ENCODE results near the gene BSDC1. TPM values are rescaled to one million over a fixed set of nuclear protein-coding genes. Genes with fewer than 3 reads are reported as not detected.
"Not testable (repeated sequence)": the region's sequence is repeated elsewhere in the genome, so short reads cannot be mapped to it uniquely, and the experiment has no call there.

BSDC1 gene
- total RNA-seq, 1 experiment from 2014 or later: 91.7 TPM

DNA sequence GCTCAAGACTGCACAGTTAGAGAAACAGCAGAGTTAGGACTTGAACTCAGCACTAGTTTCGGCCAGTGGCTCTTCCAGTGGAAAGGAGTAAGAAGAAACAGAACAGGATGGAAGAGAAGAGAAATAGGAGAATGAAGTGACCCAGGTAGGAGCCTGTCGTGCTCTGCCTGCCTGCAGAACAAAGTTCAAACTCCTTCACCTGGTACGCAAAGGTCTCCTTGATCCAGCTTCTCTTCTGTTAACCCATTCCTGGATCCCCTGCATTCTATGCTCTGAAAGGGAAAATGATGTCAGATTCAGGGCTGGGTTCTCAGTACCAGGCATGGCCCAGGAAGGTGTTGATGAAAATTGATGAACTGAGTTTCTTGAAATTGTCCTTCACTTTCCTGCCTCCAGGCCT is 35.8 kb downstream of the BSDC1 start:
- no peak for DNase-seq (ENCODE audit: low read depth)

DNA sequence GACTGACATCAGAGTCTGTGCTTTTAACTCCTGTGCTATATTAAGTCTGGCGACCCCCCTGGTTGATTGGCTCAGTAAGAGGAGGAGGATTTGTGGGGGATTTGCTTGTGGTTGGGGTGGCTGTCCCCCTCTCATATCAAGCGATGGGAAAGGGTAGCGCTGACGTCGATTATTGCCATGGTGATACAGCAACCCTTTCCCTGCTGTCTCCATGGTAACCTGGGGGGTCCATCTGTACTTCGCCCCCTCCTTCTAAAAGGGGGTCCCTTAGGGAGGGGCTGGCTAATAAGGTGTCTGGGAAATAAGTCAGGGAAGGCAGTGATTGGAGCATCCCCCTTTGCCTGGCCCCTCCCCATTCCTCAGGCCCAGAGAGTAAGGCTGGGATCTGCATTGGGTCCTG is 36.6 kb downstream of the BSDC1 start:
- DNase-seq (ENCODE audit: low read depth): no peak

DNA sequence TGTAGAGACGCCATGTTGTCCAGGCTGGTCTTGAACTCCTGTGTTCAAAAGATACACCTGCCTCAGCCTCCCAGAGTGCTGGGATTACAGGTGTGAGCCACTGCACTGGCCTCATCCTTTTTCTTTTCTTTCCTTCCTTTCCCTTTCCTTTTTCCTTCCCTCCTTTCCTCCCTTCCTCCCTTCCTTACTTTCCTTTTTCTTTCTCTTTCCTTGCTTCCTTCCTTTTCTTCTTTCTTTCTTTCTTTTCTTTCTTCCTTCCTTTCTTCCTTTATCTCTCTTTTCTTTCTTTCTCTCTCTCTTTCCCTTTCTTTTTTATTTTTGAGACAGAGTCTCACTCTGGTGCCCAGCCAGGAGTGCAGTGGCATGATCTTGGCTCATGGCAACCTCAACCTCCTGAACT is 37.8 kb downstream of the BSDC1 start:
- no peak for DNase-seq (ENCODE audit: low read depth)

DNA sequence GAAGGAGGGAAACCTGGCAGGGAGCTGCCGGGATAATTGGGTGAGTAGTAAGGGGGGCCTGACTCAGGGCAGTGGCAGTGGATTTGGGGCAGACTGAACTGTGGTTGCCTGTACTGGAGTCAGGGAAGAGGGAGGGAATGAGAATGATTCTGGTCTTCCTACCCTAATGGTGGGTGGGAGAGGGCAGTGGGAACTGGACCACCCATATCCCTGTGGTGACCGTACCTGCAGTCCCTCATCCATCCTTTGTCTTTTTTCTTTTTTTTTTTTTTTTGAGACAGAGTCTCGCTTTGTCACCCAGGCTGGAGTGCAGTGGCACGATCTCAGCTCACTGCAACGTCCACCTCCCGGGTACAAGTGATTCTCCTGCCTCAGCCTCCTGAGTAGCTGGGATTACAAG is 38.5 kb downstream of the BSDC1 start:
- not testable (repeated sequence) for DNase-seq (ENCODE audit: low read depth)

DNA sequence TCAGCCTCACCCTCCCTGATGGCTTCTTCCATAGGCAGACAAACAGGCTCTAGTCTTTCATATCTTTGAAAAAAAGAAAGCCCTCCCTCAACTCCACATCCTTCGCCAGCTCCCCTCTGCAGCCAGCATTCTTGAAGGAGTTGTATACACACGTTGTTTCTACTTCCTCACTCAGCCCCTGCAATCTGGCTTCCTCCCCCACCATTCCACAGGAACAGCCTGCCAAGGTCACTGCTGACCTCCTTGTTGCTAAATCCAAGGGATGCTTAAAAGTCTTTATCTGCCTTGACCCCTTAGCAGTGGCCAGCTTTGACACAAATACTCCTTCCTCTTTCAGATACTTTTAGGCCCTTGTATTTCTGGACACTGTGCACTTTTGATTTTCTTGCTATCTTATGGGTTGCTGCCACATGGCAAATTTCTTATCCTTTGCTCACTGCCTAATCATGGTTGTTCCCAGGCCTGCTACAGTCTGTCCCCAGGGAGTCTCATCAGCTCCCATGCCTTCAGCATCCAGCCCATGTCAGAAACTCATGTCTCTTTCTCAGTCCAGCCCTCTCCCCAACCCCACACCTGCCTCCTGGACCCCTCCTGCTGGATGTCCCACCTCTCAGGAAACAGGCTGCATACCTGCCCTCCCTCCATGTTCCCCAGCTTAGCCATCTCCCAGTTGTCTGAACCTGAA is 40.2 kb downstream of the BSDC1 start:
- no peak for DNase-seq (ENCODE audit: low read depth)

DNA sequence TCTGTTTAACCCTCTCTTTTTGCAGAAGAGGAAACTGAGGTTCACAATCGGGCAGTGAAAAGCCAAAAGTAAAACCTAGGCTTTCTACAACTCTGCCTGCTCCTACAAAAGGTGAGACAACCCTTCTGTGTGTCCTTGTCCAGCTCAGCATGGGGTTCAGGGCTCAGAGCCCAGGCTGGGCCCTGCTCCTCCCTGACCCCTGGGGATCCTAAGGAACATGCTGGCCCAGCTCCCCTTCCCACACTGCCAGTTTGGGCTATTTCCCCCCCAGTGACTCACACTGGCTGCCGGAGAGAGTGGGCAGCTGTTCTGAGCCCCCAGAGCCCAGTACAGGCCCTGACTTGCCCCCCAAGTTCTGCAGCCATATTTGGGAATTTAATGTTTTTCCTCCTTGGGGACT is 40.8 kb downstream of the BSDC1 start:
- no peak for DNase-seq (ENCODE audit: low read depth)

DNA sequence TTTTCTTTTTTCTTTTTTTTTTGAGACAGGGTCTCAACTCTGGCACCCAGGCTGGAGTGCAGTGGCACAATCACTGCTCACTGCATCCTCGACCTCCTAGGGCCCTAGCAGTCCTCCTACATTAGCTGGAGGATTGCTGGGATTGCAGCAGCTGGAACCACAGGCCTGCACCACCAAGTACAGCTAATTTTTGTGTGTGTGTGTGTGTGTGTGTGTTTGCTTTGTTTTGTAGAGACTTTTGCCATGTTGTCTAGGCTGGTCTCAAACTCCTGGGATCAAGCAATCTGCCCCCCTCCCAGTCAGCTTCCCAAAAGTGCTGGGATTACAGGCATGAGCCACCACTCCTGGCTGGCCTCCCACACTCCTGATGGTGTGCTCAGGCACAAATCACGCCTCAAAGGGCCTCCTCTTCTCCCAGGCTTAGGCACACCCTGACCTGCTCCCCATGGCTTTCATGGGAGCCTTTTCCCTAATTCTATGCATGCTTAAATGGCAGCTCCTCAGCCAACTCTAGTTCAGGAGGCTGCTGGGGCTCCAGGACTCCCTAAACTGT is 41.3 kb downstream of the BSDC1 start:
- no peak for DNase-seq (ENCODE audit: low read depth)

DNA sequence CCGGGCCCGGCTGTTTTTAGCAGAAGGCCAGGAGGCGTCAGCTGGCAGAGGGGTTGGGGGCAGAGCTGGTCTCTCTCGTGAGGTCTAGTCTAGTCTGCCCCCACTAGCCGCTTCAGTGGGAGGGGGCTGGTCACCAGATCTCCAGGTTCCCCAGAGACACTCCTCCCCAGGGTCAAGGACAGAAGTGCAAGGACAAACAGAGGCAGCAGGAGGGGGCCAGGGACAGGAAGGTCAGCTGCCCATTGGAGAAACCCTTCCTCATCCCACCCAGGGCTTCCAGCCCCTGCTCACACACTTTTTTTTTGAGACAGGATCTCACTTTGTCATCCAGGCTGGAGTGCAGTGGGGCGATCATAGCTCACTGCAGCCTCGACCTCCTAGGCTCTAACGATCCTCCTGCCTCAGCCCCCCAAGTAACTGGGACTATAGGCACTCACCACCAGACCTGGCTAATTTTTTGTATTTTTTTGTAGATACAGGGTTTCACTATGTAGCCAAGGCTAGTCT is 41.9 kb downstream of the BSDC1 start:
- DNase-seq (ENCODE audit: low read depth): no peak

DNA sequence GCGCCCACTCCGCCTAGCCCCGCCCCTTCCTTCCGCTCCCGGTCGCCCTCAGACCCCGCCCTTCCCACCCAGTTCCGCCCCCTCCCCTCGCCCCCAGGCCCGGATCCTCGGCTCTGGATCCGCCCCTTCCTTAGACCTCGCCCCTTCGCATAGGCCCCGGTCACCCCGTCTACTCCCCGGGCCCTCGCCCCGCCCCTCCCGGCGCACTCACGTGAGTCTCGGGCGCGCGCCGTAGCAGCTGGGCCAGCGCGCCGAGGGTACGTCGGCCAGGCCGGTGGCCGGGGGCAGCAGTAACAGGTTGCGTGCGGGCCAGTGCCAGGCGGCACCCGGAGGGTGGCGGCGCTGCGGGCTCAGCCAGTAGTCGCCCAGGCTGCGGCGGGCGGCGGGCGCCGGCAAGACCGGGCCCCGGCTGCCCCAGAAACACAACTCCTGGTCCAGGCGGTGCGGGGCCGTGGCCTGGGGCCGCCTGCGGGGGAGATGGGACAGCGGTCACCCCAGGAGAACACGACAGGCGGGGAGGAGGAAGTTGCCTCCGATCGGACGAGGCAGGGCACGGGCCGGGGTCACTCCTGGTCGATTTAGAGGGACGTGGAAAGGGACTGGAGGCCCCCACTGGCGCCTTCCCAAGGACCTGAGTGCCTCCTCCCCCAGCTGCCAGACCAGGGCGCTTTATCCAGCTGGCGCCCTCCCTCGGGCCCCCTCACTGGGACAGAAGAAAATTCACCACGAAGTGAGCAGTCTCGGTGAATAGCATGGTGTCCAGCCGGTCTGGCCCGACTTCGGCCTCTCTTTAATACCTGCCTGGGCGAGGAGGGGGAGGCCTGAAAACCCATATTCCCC is 42.6 kb downstream of the BSDC1 start:
- peak; percentile 90 for DNase-seq (ENCODE audit: low read depth)

DNA sequence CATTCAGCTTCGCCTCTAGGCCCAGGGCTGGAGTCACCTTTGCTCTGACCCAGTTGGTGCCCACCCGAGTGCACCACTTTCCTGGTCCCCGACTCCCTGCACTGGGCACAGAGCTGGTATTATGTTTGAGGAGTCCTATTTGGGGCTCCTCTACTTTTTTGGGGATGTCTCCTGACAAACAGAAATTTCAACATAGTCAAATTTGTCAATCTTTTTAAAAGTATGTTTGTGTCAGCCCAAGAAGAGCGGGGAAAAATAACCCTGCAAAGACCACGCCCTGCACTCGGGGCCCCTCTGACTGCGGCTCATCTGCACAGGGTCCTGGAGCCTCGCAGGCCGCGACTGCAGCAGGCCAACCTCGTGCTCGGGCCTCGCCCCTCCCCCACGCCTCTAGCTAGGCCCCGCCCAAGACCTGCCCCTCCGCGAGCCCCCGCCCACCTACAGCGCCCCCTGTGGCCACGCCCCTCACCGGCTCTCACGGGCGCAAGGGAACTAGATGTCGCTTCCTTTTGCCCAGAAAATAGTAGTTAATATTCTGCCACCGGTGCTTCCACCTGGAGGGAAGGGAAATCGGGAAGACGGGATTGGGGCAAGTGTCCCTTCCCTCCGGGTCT is 43.3 kb downstream of the BSDC1 start:
- no peak for DNase-seq (ENCODE audit: low read depth)

DNA sequence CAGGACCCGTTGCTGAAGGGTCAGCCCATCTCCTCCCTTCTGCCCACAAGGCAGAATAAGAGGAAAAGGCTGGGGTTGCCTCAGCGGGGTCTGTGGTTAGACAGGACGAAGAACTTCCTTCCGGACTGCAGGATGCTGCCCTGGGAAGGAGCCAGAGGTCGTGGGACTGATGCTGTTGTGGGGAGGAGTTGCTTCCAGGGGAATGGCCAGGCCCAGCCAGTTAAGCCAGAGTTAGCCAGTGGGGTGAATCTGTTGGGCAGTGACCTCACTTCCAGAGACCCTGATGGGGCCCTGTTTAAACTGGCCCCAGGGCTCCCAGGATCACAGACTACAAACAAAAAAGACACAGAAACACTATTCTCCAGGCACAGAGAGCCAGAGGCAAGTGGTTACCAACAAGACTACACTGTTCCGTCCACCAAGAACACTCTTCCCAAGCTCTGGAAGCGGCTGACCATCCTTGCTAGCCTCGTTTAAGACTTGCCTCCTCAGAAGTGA is 45.0 kb downstream of the BSDC1 start:
- DNase-seq (ENCODE audit: low read depth): peak; percentile 84

DNA sequence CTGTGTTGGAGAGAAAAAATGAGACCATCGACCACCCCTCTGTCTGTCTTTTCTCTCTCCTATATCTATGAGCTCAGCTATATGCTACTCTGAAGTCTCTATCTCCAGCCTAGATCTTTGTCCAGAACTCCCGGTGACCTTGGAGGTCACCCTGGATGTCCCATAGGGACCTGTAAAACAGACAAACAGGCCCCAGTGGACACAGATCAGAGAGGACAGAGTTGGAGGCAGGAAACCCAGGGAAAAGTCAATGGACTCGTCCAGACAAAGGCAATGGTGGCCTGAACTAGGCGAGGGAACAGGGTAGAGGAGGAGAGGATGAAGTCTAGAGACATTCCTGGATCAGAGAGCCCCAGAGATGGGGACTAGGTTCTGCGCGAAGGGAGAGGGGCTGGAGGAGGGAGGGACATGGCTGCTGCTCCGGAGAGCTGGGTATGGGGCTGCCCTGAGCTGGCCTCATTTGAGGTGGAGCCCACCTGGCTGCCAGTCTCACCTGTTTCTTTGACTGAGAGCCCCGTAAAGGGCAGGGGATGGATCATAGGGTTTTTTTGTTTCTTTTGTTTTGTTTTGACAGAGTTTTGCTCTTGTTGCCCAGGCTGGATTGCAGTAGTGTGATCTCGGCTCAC is 47.6 kb downstream of the BSDC1 start:
- DNase-seq (ENCODE audit: low read depth): no peak

DNA sequence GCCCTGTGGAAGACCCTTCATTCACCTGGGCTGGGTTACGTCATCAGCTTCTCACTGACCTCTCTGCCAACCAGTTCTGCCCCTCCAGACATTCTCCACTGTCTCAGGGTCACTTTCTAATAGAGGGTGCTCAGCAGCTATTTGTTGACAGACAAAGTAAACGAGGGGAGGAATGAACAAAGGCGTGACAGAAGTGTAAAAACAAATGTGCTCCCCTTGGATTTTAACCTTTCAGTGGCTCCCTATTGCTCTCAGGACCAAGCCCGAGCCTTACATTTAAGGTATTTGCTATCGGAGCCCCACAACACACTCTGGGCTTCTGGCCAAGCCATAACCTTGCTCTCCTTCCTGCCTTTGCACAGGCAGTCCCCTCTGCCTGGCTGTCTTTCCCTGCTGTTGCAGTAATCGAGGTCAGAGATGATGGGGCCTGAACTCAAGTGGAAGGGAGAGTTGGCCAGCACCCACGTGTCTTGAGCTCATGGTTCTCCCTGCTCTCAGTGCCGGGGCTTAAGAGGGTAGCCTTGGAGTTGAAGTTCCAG is 48.9 kb downstream of the BSDC1 start:
- peak; percentile 61 for DNase-seq (ENCODE audit: low read depth)

DNA sequence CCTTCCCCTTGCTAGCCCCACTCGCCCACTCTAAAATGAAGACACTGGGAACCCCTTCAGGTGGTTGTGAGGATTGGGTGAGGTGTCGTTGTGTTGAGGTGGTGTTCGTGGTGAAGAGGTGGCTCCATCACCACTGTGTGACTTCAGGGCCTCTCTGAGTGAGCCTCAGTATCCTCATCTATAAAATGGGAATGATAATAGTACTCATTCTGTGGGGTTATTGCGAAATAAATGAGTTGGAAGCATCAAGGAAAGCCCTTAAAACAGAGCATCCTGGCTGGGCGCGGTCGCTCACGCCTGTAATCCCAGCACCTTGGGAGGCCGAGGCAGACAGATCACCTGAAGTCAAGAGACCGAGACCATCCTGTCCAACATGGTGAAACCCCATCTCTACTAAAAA is 51.5 kb downstream of the BSDC1 start:
- DNase-seq (ENCODE audit: low read depth): no peak

DNA sequence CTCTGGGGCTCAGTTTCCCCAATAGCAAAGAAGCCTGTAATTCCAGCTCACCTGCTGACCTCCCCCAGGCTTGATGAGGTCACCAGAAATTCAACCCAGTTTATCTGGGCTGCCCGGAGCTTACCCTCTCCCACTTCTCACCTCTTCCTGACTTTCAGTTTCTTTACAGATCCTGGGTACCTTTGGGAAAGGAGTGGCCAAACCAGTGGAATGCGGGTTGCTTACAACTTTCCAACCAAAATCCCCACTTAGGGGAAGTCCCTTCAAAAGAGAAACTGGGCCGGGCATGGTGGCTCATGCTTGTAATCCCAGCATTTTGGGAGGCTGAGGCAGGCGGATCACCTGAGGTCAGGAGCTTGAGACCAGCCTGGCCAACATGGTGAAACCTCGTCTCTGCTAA is 52.3 kb downstream of the BSDC1 start:
- DNase-seq (ENCODE audit: low read depth): peak; percentile 70

DNA sequence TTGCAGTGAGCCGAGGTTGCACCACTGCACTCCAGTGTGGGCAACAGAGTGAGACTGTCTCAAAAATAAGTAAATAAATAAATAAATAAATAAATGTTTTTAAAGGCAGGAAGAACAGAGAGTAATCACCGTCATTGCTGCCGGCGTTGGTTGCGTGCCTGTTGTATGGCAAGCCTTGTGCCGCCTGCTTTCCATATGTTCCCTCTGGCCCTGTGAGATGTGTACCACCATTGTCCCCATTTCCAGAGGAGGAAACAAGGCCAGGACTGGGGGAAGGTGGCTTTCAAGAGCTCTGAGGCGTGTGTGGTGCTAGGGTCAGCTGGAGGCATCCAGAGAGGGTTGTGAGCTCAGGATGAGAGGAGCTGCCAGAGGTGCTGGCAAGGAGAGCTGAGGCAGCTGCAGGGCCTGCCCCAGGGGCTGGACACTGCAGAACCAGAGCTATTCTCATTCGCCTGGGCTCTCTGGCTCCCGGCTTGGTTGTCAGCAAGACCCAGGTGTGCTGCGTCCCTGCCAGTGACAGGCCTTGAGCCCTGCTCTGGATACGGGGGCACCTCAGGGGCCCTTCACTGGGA is 53.0 kb downstream of the BSDC1 start:
- no peak for DNase-seq (ENCODE audit: low read depth)

DNA sequence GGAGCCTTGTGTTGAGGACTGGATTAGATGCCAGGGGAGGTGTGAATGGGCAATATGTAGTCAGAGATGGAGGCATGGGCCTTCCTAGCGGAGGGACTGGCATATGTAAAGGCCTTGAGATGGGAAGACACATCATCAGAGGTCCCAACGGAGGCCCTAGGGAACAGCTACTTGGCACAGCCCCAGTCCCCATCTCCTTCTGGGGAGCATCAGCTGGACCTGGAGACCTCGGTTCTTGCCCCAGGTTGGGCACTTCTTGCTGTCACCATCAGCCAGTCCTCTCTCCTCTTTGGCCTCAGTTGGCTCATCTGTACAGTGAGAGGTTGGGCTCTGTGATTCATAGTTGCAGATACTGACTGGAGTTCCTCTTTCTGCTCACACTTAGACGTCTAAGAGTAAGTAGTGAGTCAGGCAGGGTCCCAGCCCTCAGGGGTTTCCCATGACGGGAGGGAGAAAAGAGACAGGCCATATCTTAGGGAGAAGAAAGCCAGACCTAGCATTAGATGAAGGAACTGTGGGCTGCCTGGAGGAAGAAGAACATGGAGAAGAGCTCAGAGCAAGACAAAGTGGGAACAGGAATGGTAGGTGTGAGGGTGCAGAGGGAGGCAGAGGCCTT is 54.8 kb downstream of the BSDC1 start:
- DNase-seq (ENCODE audit: low read depth): peak; percentile 66

DNA sequence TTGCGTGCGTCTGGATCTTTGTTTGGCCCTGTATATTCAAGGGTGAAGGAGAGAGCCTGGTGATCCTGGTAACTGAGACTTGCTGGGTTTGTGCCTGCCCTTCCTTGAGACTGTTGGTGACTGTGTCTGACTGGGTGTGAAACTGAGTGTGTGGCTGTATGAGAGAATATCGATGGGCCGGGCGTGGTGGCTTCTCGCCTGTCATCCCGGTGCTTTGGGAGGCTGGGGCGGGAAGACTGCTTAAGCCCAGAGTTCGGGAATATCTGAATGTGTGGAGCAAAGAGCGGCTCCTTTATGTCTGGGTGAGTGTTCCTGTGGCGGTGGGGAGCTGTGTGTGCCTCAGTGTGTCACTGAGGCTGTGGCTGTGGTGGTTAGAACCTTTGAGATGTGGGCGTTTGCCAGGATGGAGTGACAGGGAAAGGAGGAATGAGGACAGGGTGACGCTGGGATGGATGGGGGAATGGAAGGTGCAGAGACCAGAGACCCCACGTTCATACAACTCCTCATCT is 55.5 kb downstream of the BSDC1 start:
- no peak for DNase-seq (ENCODE audit: low read depth)

DNA sequence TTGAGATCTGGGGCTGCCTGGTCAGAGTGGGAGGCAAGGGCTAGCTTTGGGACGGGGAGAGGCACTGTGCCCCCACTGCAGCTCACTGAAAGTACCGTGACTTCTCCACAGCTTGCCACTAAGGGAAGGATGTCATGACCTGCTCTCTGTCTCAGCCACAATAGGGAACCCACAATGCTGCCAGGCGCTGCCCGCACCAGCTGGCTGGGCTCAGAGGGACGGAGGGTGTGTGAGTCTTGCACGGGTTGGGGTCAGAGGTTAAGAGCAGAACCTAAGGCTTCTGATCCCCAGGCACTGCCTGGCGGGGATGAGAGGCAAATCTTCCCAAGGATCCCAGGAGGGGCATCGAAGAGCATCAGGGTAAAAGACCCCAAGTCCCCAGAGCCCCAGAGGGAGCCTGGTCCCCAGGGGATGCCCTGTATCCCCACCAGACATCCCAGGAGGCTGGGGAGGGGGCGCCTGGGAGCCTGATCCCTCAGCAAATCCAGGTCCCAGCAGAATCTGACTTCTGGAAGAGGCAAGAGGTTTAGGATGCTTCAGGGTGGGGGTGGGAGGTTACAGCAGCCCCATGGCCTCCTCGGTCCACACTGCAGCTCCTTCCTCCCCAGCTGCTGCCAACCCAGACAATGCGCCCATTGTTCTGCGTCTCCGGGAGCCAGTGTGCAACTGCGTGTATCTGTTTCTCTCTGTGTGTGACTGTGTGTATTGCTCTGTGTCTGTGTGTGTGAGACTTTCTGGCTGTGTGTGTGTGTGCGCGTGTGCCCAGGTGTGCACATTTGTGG is 56.2 kb downstream of the BSDC1 start:
- DNase-seq (ENCODE audit: low read depth): no peak

Measured in M059J (cell line).